MG63 (cell line): ENCODE data around the gene DIAPH2. TPM values are rescaled to one million over a fixed set of nuclear protein-coding genes. Genes with fewer than 3 reads are reported as not detected.

ENCODE experiments used
- DNase-seq: peaks from one replicate; pipeline ENCODE4 v3.0.0-alpha.2; 2020
- H3K27me3 ChIP-seq: fragments of 250-450 bp; sonication (Bioruptor Pico); 2 replicates; pipeline ENCODE4 v1.5.1; 2020; ENCODE audit warnings: mild to moderate bottlenecking, moderate library complexity
- H3K36me3 ChIP-seq: fragments of 250-450 bp; sonication (Bioruptor Pico); 2 replicates; pipeline ENCODE4 v1.5.1; 2020; ENCODE audit warnings: mild to moderate bottlenecking, moderate library complexity
- H3K4me3 ChIP-seq: fragments of 250-450 bp; sonication (Bioruptor Pico); 2 replicates; pipeline ENCODE4 v1.5.1; 2020; ENCODE audit warnings: mild to moderate bottlenecking, moderate library complexity
- H3K9me3 ChIP-seq: fragments of 250-450 bp; sonication (Bioruptor Pico); 2 replicates; pipeline ENCODE4 v1.5.1; 2020; ENCODE audit warnings: mild to moderate bottlenecking, moderate library complexity
- total RNA-seq: library from RNA; depleted of rRNA; stranded (reverse); fragments of >200 nt; shearing (Covaris generic); gene quantifications from 2 replicates; pipeline ENCODE4 v1.2.3, GENCODE V29; 2014; ENCODE audit warnings: low replicate concordance

The DIAPH2 gene
- total RNA-seq, 1 experiment from 2014 or later = 8.4 TPM

DNA sequence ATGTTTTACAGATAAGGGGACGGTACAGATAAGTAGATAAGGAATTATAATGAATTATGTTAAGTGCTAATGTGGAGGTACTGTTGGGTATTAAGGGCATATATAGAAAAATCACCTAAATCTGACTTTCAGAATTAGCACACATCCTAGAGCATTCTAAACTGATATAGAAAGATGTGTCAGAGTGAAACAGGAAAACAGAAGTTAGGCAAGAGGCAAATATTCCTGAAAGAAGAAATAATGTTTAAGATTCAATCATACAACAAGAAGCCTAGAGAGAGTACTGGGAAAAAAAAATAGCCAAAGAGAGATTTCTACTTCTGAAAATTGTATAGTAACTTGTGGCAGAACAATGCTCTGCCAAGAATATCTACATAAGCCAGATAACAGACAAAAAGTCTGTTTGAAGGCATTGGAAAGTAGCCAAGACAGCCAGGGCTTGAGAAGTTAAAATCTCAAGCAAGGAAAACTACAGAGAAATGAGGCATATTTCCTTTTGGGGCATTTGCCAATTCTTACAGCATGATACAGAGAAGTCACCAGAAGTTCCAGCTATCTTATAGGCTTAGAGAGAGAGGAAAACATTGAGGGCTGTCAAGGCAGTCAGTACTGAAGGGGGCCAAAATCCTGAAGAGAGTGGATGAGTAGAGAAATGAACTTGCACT, 845.0 kb downstream of the DIAPH2 start:
- no peak overlapping the region for H3K4me3 ChIP-seq
- H3K9me3 ChIP-seq = no peaks in the 10 kb centered on the region
- H3K27me3 ChIP-seq = no peaks in the 10 kb centered on the region
- no peak for DNase-seq
- no peaks in the 10 kb centered on the region for H3K36me3 ChIP-seq

DNA sequence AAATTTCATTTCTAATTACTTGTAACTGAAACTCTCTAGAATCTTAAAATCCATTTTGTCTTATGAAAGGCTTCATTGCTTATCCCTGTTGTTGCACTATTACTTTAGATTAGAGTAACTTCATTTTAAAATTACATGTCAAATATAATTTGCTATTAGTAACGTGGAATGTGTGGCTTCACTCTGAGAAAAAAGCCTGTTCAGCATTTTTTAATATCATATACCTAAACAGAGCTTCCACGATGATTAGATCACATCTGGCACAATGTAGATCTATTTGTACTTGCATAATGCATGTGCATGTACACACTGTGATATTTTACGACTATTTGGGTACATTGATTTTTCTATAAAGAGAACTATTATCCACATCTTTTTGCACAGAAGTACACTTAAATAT, 847.2 kb downstream of the DIAPH2 start:
- no peak for DNase-seq
- Histone ChIP-seq H3K27me3 (no peaks in the 10 kb centered on the region), H3K36me3 (no peaks in the 10 kb centered on the region), H3K4me3 (no peak overlapping the region), H3K9me3 (no peaks in the 10 kb centered on the region)

DNA sequence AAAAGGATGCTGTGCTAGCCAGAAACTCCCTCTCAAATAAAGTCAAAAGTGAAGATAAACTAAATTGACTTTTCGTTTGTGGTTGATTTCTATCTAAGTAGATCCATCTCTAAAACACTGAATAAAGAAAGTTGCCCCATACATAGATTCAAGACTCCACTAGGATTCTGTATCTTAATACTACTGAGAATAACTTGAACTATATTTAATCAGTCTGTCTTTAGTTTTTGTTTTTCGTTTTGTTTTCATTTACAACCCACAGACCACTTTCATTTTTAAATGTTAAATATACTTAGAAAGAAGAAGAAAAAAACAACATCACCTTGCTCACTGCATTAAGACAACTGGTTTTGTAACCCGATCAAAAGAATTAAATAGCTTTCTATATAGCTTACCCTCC, 854.1 kb downstream of the DIAPH2 start:
- Histone ChIP-seq H3K4me3 (no peak overlapping the region), H3K36me3 (no peaks in the 10 kb centered on the region), H3K9me3 (no peaks in the 10 kb centered on the region), H3K27me3 (no peaks in the 10 kb centered on the region)
- DNase-seq = no peak

GRCh38 chrX:97539970-97540519, 855.4 kb downstream of the DIAPH2 start:
- Histone ChIP-seq H3K4me3 (no peak overlapping the region), H3K27me3 (no peaks in the 10 kb centered on the region), H3K9me3 (no peaks in the 10 kb centered on the region), H3K36me3 (no peaks in the 10 kb centered on the region)
- DNase-seq = no peak

GRCh38 chrX:97547877-97548578, 863.4 kb downstream of the DIAPH2 start:
- Histone ChIP-seq H3K36me3 (no peaks in the 10 kb centered on the region), H3K4me3 (no peak overlapping the region), H3K27me3 (no peaks in the 10 kb centered on the region), H3K9me3 (no peaks in the 10 kb centered on the region)
- no peak for DNase-seq

DNA sequence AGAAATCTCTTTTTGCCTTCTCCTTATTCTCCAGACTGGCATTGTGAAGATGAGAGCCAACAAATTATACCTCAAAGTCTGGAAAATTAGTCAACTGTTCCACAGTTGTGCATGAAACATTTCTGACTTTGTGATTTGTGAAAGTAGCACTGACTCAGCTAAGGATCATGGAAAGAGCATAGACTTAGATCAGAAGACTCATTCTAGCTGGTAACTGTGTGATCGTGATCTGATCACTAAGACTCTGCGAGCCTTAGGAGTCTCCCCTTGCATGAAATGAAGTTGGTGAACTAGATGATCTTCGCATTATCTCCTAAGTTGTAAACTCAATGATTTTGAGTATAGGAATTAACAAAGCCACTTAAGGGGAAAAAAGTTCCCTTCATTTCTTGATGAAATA, 867.2 kb downstream of the DIAPH2 start:
- no peaks in the 10 kb centered on the region for H3K9me3 ChIP-seq
- no peak overlapping the region for H3K4me3 ChIP-seq
- H3K27me3 ChIP-seq = no peaks in the 10 kb centered on the region
- no peak for DNase-seq
- no peaks in the 10 kb centered on the region for H3K36me3 ChIP-seq

DNA sequence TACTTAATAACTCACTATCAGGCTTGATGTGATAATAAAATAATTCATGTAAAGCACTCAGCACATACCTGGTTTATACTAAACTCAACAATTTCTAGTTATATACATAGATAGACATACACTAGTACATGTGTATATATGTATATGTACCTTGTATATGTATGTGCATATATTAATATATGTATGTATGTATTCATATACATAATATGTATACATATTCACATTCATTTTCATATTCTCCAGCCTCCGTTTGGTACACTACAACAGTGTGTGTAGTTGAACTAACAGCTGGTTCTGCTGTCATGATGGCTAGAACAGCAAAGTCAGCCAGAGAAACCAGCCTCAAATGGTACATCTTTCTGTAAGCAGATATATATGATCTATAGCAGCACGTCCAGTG, 869.2 kb downstream of the DIAPH2 start:
- H3K4me3 ChIP-seq = no peak overlapping the region
- DNase-seq = no peak
- no peaks in the 10 kb centered on the region for H3K36me3 ChIP-seq
- no peaks in the 10 kb centered on the region for H3K9me3 ChIP-seq
- H3K27me3 ChIP-seq = no peaks in the 10 kb centered on the region

DNA sequence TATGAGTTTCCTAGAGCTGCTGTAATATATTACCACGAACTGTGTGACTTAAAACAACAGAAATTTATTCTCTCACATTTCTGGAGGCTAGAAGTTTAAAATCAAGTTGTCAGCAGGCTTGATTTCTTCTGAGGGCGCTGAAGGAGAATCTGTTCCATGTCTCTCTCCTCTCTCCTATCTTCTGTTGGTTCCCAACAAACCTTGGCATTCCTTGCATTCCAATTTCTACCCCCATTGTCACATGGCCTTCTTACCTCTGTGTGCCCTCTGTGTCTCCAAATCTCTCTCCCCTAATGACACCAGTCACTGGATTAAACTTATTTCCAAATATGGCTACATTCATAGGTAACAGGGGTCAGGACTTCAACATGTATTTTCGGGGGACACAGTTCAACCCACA, 871.7 kb downstream of the DIAPH2 start:
- Histone ChIP-seq H3K4me3 (no peak overlapping the region), H3K9me3 (no peaks in the 10 kb centered on the region), H3K36me3 (no peaks in the 10 kb centered on the region), H3K27me3 (no peaks in the 10 kb centered on the region)
- no peak for DNase-seq

DNA sequence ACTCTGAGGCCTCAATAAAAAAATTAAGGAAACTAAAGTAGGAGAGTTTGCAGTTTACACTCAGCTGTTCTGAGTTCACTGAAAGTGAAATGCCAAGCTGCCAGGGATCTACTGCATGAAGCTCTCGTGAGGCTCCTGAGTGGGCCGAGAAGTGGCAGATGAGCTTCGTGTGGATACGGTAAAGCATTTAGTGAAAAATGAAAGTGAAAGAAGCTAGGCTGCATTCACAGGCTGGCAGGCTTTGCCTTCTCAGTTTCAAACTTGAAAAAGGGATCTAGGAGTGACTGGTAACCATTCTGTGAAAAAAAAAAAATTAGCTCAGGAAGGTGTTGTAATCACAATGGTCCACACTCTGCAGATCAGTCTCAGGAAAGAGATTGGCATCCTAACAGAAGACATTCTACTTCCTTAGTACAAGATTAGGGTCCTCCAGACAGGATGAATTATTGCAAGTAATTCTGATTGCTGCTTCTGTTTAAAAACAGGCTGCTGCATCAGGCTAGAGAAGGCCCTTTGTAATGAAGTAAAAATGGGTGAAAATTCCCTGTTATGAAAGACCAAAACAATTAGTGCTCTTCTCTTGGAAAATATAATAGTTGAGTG, 879.0 kb downstream of the DIAPH2 start:
- peak overlapping the region; percentile 27 for H3K4me3 ChIP-seq
- H3K9me3 ChIP-seq = no peaks in the 10 kb centered on the region
- H3K27me3 ChIP-seq = no peaks in the 10 kb centered on the region
- no peaks in the 10 kb centered on the region for H3K36me3 ChIP-seq
- DNase-seq = peak; percentile 41

DNA sequence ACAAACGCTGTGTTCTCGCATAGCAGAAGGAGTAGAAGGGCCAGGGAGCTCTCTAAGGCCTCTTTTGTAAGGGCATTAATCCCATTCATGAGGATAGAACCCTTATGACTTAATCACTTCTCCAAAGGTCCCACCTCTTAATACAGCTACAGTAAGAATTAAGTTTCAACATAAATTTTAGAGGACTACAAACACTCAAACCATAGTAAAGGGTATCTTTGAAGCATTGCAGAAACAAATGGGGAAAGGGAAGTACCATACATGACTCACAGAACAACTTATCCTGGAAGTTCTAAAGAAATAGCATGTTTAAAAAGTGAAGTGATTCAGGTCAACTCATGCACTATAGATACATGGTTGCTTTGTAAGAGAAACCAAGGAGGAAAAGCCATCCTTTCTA, 879.9 kb downstream of the DIAPH2 start:
- DNase-seq = no peak
- H3K4me3 ChIP-seq = no peak overlapping the region
- no peaks in the 10 kb centered on the region for H3K9me3 ChIP-seq
- H3K27me3 ChIP-seq = no peaks in the 10 kb centered on the region
- no peaks in the 10 kb centered on the region for H3K36me3 ChIP-seq

DNA sequence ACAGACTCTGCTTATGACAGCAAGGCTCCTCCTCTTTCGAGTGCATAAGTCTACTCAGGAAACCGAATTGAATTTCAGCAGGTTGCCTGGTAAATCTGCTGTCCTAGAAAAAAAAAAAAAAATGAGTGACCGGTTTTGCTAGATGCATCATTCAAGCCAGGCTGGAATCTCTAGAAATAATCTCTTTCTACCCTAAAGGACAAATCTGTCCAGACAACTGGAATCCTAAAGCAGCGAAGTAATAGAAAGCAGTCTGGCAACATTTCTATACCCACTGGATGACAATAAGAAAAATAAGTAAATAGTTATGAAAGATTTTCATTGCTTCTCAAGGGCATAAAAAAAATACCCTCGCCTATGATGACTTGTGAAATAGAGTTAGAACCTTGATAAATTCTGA, 902.5 kb downstream of the DIAPH2 start:
- no peaks in the 10 kb centered on the region for H3K9me3 ChIP-seq
- no peaks in the 10 kb centered on the region for H3K36me3 ChIP-seq
- no peak for DNase-seq
- H3K4me3 ChIP-seq = no peak overlapping the region
- H3K27me3 ChIP-seq = no peaks in the 10 kb centered on the region

- H3K4me3 ChIP-seq = no peak overlapping the region
Measured at GRCh38 chrX:97594646-97595224, 910.1 kb downstream of the DIAPH2 start.

GRCh38 chrX:97597954-97598353, 913.3 kb downstream of the DIAPH2 start:
- H3K4me3 ChIP-seq = no peak overlapping the region
- no peak for DNase-seq
- H3K27me3 ChIP-seq = no peaks in the 10 kb centered on the region
- no peaks in the 10 kb centered on the region for H3K9me3 ChIP-seq
- H3K36me3 ChIP-seq = no peaks in the 10 kb centered on the region

More at GRCh38 chrX:97594646-97595224, 910.1 kb downstream of the DIAPH2 start:
- H3K27me3 ChIP-seq = no peaks in the 10 kb centered on the region
- H3K36me3 ChIP-seq = no peaks in the 10 kb centered on the region
- no peaks in the 10 kb centered on the region for H3K9me3 ChIP-seq
- DNase-seq = no peak

DNA sequence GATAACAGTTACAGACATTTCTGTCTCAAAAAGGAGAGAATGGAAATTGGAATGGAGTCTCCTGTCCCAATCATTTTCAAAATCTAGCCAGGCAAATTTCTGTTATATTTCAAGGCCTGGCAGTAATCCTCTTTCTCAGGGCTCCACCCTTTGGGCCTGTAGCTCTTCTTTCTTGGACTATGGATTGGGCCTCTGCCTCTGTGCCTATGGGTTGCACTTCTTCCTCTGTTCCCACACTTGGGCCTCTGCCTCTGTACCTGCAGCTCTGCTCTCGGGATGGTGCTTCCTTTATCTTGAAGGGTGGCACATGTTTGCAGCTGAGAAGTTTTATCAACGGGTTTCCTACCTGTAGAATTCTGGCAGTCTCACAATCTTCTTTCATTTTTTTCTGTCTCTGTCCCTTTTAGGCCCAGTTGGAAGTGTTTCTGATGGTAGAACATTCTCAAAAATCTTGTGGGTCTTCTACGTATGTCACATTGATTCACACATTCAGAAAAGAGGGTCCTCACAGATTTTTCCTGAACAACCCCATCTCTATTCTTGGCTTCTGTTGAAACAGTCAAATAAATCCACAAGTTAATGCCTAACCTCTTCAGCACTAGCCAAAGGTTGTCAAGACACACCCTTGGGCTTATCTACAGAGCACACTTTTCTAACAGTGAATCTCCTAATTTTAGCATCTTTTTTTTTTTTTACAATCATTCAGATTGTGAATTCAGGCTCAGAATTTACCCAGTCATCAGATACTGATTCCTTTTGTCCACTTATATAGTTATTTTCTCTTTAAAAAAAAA, 918.0 kb downstream of the DIAPH2 start:
- no peaks in the 10 kb centered on the region for H3K27me3 ChIP-seq
- no peaks in the 10 kb centered on the region for H3K9me3 ChIP-seq
- no peak for DNase-seq
- no peak overlapping the region for H3K4me3 ChIP-seq
- no peaks in the 10 kb centered on the region for H3K36me3 ChIP-seq

- Histone ChIP-seq H3K27me3 (no peaks in the 10 kb centered on the region), H3K4me3 (no peak overlapping the region), H3K9me3 (no peaks in the 10 kb centered on the region), H3K36me3 (no peaks in the 10 kb centered on the region)
- no peak for DNase-seq
Measured at GRCh38 chrX:97605271-97605670, 920.6 kb downstream of the DIAPH2 start.

GRCh38 chrX:97609357-97609756, 924.7 kb downstream of the DIAPH2 start:
- DNase-seq = no peak

GRCh38 chrX:97609938-97610337, 925.3 kb downstream of the DIAPH2 start:
- H3K27me3 ChIP-seq = no peaks in the 10 kb centered on the region
- H3K4me3 ChIP-seq = no peak overlapping the region
- H3K36me3 ChIP-seq = no peaks in the 10 kb centered on the region
- H3K9me3 ChIP-seq = no peaks in the 10 kb centered on the region
- no peak for DNase-seq

More at GRCh38 chrX:97609357-97609756, 924.7 kb downstream of the DIAPH2 start:
- H3K36me3 ChIP-seq = no peaks in the 10 kb centered on the region
- H3K27me3 ChIP-seq = no peaks in the 10 kb centered on the region
- no peak overlapping the region for H3K4me3 ChIP-seq
- no peaks in the 10 kb centered on the region for H3K9me3 ChIP-seq
